Neutrophil (primary cell): ENCODE data around the gene ZFAND3.

Experiments used
- H3K27ac ChIP-seq: fragments of 200-600 bp; sonication (generic); 2 replicates; pipeline ENCODE4 v1.5.1; 2016; ENCODE audit warnings: mild to moderate bottlenecking, moderate library complexity
- H3K27me3 ChIP-seq: fragments of 200-600 bp; sonication (generic); 2 replicates; pipeline ENCODE4 v1.6.0; 2016; ENCODE audit warnings: mild to moderate bottlenecking
- H3K36me3 ChIP-seq: fragments of 200-600 bp; sonication (generic); 2 replicates; pipeline ENCODE4 v1.5.1; 2017
- H3K4me1 ChIP-seq, 2 experiments: fragments of 200-600 bp in 1 of 2; sonication (generic) in 1 of 2; 1 replicate in 1 of 2; 2 replicates in 1 of 2; pipeline versions ENCODE4 v1.5.1 to v1.6.1; 2013 to 2016; ENCODE audit warnings: low read depth in 1 of 2, low read length in 1 of 2, mild to moderate bottlenecking in 1 of 2, moderate library complexity in 1 of 2; ENCODE audit not compliant: control insufficient read depth in 1 of 2, insufficient read depth in 1 of 2
- H3K4me3 ChIP-seq, 2 experiments: fragments of 200-600 bp in 1 of 2; sonication (generic) in 1 of 2; 1 replicate in 1 of 2; 2 replicates in 1 of 2; pipeline ENCODE4 v1.5.1; 2013 to 2016; ENCODE audit warnings: low read depth in 1 of 2, low read length in 1 of 2, mild to moderate bottlenecking in 1 of 2, moderate library complexity in 1 of 2
- H3K9me3 ChIP-seq: fragments of 200-600 bp; sonication (generic); 2 replicates; pipeline ENCODE4 v1.5.1; 2016
- CTCF ChIP-seq: fragments of 200-600 bp; sonication (generic); IDR thresholded peaks from 2 replicates; pipeline ENCODE4 v1.5.1; 2016; ENCODE audit warnings: antibody characterized with exemption

Gene ZFAND3

GRCh38 chr6:37845026-37845911 is 25.7 kb downstream of the ZFAND3 start:
- Histone ChIP-seq H3K27me3 (no peaks in the 10 kb centered on the region), H3K27ac (peak overlapping the region; percentile 7), H3K4me1 (peaks cover 24 to 50% of the 10 kb centered on the region in 2 experiments), H3K4me3 (no peak overlapping the region), H3K36me3 (no peaks in the 10 kb centered on the region), H3K9me3 (no peaks in the 10 kb centered on the region)
- TF ChIP-seq CTCF, result no peak

GRCh38 chr6:37845930-37846329 is 26.4 kb downstream of the ZFAND3 start:
- H3K27ac ChIP-seq, result peak overlapping the region; percentile 25
- no peak overlapping the region for H3K4me3 ChIP-seq
- H3K9me3 ChIP-seq, result no peaks in the 10 kb centered on the region
- H3K36me3 ChIP-seq, result no peaks in the 10 kb centered on the region
- H3K27me3 ChIP-seq, result no peaks in the 10 kb centered on the region
- peaks cover 17 to 49% of the 10 kb centered on the region in 2 experiments for H3K4me1 ChIP-seq
- no peak for TF ChIP-seq CTCF

- Histone ChIP-seq H3K4me1 (peaks cover 10 to 33% of the 10 kb centered on the region in 2 experiments), H3K27ac (no peak overlapping the region), H3K4me3 (no peak overlapping the region), H3K9me3 (no peaks in the 10 kb centered on the region), H3K27me3 (no peaks in the 10 kb centered on the region), H3K36me3 (no peaks in the 10 kb centered on the region)
- no peak for TF ChIP-seq CTCF
Observed at GRCh38 chr6:37847704-37848103, 28.2 kb downstream of the ZFAND3 start.

- no peak for TF ChIP-seq CTCF
- no peak overlapping the region for H3K27ac ChIP-seq
- H3K27me3 ChIP-seq, result no peaks in the 10 kb centered on the region
- no peaks in the 10 kb centered on the region for H3K9me3 ChIP-seq
- H3K4me3 ChIP-seq, result no peak overlapping the region
- H3K36me3 ChIP-seq, result no peaks in the 10 kb centered on the region
- H3K4me1 ChIP-seq, result peaks cover 10 to 26% of the 10 kb centered on the region in 2 experiments
Observed at GRCh38 chr6:37848371-37848770, 28.8 kb downstream of the ZFAND3 start.

- H3K4me1 ChIP-seq, result peaks cover 3 to 24% of the 10 kb centered on the region in 2 experiments
- H3K4me3 ChIP-seq, result no peak overlapping the region
- no peaks in the 10 kb centered on the region for H3K9me3 ChIP-seq
Observed at GRCh38 chr6:37850260-37850659, 30.7 kb downstream of the ZFAND3 start.

More at GRCh38 chr6:37850260-37850659, 30.7 kb downstream of the ZFAND3 start:
- no peaks in the 10 kb centered on the region for H3K27me3 ChIP-seq
- TF ChIP-seq CTCF, result no peak
- peak overlapping the region; percentile 9 for H3K27ac ChIP-seq
- H3K36me3 ChIP-seq, result no peaks in the 10 kb centered on the region
